ENCODE measurements around the gene SLC25A24.

GRCh38 chr1:108151548-108151947, 48.6 kb downstream of the SLC25A24 start:
- TF ChIP-seq, protein P1, sequence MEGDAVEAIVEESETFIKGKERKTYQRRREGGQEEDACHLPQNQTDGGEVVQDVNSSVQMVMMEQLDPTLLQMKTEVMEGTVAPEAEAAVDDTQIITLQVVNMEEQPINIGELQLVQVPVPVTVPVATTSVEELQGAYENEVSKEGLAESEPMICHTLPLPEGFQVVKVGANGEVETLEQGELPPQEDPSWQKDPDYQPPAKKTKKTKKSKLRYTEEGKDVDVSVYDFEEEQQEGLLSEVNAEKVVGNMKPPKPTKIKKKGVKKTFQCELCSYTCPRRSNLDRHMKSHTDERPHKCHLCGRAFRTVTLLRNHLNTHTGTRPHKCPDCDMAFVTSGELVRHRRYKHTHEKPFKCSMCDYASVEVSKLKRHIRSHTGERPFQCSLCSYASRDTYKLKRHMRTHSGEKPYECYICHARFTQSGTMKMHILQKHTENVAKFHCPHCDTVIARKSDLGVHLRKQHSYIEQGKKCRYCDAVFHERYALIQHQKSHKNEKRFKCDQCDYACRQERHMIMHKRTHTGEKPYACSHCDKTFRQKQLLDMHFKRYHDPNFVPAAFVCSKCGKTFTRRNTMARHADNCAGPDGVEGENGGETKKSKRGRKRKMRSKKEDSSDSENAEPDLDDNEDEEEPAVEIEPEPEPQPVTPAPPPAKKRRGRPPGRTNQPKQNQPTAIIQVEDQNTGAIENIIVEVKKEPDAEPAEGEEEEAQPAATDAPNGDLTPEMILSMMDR (IDR thresholded peaks at IDR 0.05): no peak
- TF ChIP-seq POLR2A (IDR thresholded peaks at IDR 0.05): no peak

Data from ovary (tissue), 3 donors.